ENCODE measurements around the gene CD4. TPM values are rescaled to one million over a fixed set of nuclear protein-coding genes. Genes with fewer than 3 reads are reported as not detected.

The CD4 gene
- total and polyA plus RNA-seq, 2 donors (not counting 1 experiment from before 2014, with no cell fraction given) = 27.2 to 152 TPM

DNA sequence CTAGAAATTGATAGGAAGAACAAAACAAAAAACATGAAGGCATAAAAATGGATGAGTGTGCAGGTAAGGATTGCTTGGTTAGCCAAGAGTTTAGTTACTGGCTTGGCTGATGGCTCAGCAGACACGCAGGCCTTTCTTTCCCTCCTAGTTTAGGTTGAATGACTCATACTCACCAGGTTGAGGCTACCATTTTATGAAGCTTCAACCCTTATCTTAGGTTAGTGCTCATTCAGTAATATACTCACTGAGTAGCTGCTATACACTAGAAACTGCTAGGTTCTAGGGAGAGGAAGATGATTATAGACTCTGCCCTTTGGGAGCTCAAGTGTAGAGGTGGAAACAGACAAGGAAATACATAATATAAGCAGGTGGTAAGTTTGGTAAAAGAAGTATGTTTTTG lies 44.9 kb downstream of the CD4 start:
- H3K9ac ChIP-seq (ENCODE audit: insufficient read depth, low read length) = no peak overlapping the region
- H3K27ac ChIP-seq (ENCODE audit: insufficient read depth, low read length) = no peak overlapping the region
- DNase-seq (ENCODE audit: low read depth in 2 of 2) = no peak
- peaks cover 4% of the 10 kb centered on the region for H3K4me1 ChIP-seq (ENCODE audit: control insufficient read depth, extremely low read depth, insufficient read depth, low read length)
- no peaks in the 10 kb centered on the region for H3K9me3 ChIP-seq (ENCODE audit: control insufficient read depth, insufficient read depth, low read depth, low read length)
- H3K79me2 ChIP-seq (ENCODE audit: control insufficient read depth, insufficient read depth, low read length) = peaks cover 15% of the 10 kb centered on the region
- H3K36me3 ChIP-seq (ENCODE audit: control insufficient read depth, insufficient read depth, low read length) = peaks cover 39% of the 10 kb centered on the region
- H4K20me1 ChIP-seq (ENCODE audit: control insufficient read depth, extremely low read depth, insufficient read depth, low read length) = no peaks in the 10 kb centered on the region
- H2AFZ ChIP-seq (ENCODE audit: low read length) = no peak overlapping the region
- H3K4me3 ChIP-seq (replicated peaks in 1 of 4; ENCODE audit: control extremely low read depth in 1 of 4, insufficient read depth in 1 of 4, low read depth in 3 of 4, low read length in 4 of 4) = no peak overlapping the region
- H3K4me2 ChIP-seq (ENCODE audit: extremely low read depth, insufficient read depth, low read length) = no peak overlapping the region
- TF ChIP-seq, protein P1, sequence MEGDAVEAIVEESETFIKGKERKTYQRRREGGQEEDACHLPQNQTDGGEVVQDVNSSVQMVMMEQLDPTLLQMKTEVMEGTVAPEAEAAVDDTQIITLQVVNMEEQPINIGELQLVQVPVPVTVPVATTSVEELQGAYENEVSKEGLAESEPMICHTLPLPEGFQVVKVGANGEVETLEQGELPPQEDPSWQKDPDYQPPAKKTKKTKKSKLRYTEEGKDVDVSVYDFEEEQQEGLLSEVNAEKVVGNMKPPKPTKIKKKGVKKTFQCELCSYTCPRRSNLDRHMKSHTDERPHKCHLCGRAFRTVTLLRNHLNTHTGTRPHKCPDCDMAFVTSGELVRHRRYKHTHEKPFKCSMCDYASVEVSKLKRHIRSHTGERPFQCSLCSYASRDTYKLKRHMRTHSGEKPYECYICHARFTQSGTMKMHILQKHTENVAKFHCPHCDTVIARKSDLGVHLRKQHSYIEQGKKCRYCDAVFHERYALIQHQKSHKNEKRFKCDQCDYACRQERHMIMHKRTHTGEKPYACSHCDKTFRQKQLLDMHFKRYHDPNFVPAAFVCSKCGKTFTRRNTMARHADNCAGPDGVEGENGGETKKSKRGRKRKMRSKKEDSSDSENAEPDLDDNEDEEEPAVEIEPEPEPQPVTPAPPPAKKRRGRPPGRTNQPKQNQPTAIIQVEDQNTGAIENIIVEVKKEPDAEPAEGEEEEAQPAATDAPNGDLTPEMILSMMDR (conservative IDR thresholded peaks at IDR 0.05 in 1 of 2, IDR thresholded peaks at IDR 0.05 in 1 of 2; ENCODE audit: low read depth in 1 of 2, low read length in 2 of 2) = no peak
- no peak for TF ChIP-seq EZH2 (IDR thresholded peaks at IDR 0.05; ENCODE audit: low read length, missing control alignments)
- H3K27me3 ChIP-seq (ENCODE audit: control insufficient read depth, insufficient read depth, low read length) = no peaks in the 10 kb centered on the region

DNA sequence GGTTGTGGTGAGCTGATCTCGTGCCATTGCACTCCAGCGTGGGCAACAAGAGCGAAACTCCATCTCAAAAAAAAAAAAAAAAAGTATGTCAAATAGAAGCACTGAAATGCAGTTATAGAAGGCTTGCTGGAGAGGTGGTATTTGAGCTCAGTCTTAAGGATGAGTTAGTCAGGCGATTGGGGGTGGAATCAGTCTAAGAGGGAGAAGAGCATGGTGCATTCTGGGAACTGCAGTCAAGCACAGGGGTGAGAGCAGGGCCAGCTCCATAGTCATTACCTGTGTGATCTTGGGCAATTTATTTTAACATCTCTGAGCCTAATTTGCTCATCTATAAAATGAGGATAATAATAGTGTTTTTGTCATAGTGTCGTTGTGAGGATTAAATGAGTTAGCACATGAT lies 45.5 kb downstream of the CD4 start:
- H3K36me3 ChIP-seq (ENCODE audit: control insufficient read depth, insufficient read depth, low read length) = peaks cover 40% of the 10 kb centered on the region

DNA sequence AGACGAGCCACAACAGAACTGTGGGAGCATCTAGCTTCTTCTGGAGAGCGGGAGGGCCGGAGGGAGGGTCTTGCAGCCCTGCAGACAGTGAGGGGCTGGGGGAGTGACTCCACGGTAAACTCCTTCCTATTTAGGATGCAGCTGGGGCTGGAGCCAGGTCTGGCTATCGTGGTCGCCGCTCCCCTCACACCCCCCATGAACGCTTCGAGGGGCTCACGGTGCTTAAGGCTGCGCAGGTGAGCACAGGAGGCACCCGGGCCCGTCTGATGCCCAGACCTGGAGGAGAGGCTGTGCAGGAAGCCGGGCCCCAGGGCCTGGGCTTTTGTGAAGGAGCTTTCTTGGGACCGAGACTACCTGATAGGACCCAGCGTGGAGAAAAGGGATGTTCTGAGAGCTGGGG lies 47.5 kb downstream of the CD4 start:
- Histone ChIP-seq H3K27me3 (ENCODE audit: control insufficient read depth, insufficient read depth, low read length) (no peaks in the 10 kb centered on the region), H3K36me3 (ENCODE audit: control insufficient read depth, insufficient read depth, low read length) (peaks cover 27% of the 10 kb centered on the region), H3K4me2 (ENCODE audit: extremely low read depth, insufficient read depth, low read length) (no peak overlapping the region), H3K9me3 (ENCODE audit: control insufficient read depth, insufficient read depth, low read depth, low read length) (no peaks in the 10 kb centered on the region), H3K79me2 (ENCODE audit: control insufficient read depth, insufficient read depth, low read length) (no peaks in the 10 kb centered on the region), H3K4me1 (ENCODE audit: control insufficient read depth, extremely low read depth, insufficient read depth, low read length) (no peaks in the 10 kb centered on the region), H2AFZ (ENCODE audit: low read length) (no peak overlapping the region), H3K27ac (ENCODE audit: insufficient read depth, low read length) (no peak overlapping the region), H3K4me3 (replicated peaks in 1 of 4; ENCODE audit: control extremely low read depth in 1 of 4, insufficient read depth in 1 of 4, low read depth in 3 of 4, low read length in 4 of 4) (no peak overlapping the region), H3K9ac (ENCODE audit: insufficient read depth, low read length) (no peak overlapping the region), H4K20me1 (ENCODE audit: control insufficient read depth, extremely low read depth, insufficient read depth, low read length) (no peaks in the 10 kb centered on the region)
- no peak for TF ChIP-seq EZH2 (IDR thresholded peaks at IDR 0.05; ENCODE audit: low read length, missing control alignments)
- TF ChIP-seq, protein P1 (conservative IDR thresholded peaks at IDR 0.05 in 1 of 2, IDR thresholded peaks at IDR 0.05 in 1 of 2; ENCODE audit: low read depth in 1 of 2, low read length in 2 of 2) = no peak
- DNase-seq (ENCODE audit: low read depth in 2 of 2) = no peak

More for the DNA sequence above, 45.5 kb downstream of the CD4 start:
- no peak for DNase-seq (ENCODE audit: low read depth in 2 of 2)
- Histone ChIP-seq H3K4me2 (ENCODE audit: extremely low read depth, insufficient read depth, low read length) (no peak overlapping the region), H2AFZ (ENCODE audit: low read length) (no peak overlapping the region), H3K4me3 (replicated peaks in 1 of 4; ENCODE audit: control extremely low read depth in 1 of 4, insufficient read depth in 1 of 4, low read depth in 3 of 4, low read length in 4 of 4) (no peak overlapping the region), H3K9ac (ENCODE audit: insufficient read depth, low read length) (no peak overlapping the region), H3K27ac (ENCODE audit: insufficient read depth, low read length) (no peak overlapping the region), H3K79me2 (ENCODE audit: control insufficient read depth, insufficient read depth, low read length) (peaks cover 9% of the 10 kb centered on the region), H4K20me1 (ENCODE audit: control insufficient read depth, extremely low read depth, insufficient read depth, low read length) (no peaks in the 10 kb centered on the region), H3K4me1 (ENCODE audit: control insufficient read depth, extremely low read depth, insufficient read depth, low read length) (peaks cover 3% of the 10 kb centered on the region), H3K9me3 (ENCODE audit: control insufficient read depth, insufficient read depth, low read depth, low read length) (no peaks in the 10 kb centered on the region), H3K27me3 (ENCODE audit: control insufficient read depth, insufficient read depth, low read length) (no peaks in the 10 kb centered on the region)
- no peak for TF ChIP-seq EZH2 (IDR thresholded peaks at IDR 0.05; ENCODE audit: low read length, missing control alignments)
- TF ChIP-seq, protein P1 (conservative IDR thresholded peaks at IDR 0.05 in 1 of 2, IDR thresholded peaks at IDR 0.05 in 1 of 2; ENCODE audit: low read depth in 1 of 2, low read length in 2 of 2) = no peak

Data from fibroblast of lung (primary cell).